ENCODE data around the gene OR2AE1. TPM values are rescaled to one million over a fixed set of nuclear protein-coding genes. Genes with fewer than 3 reads are reported as not detected.
A peak's percentile ranks its signal among the peaks of the same experiment; 100 is the strongest.
"Not testable (repeated sequence)": the region's sequence is repeated elsewhere in the genome, so short reads cannot be mapped to it uniquely, and the experiment has no call there.

The OR2AE1 gene
- total RNA-seq, 1 donor from 2014 or later, result not detected

- no peaks in the 10 kb centered on the region for H3K4me1 Mint-ChIP-seq (ENCODE audit: unreplicated experiment)
- TF ChIP-seq CTCF (conservative IDR thresholded peaks at IDR 0.05), result no peak
- no peaks in the 10 kb centered on the region for H3K9me3 Mint-ChIP-seq
- DNase-seq (ENCODE audit: extremely low spot score, unreplicated experiment), result no peak
- H3K4me3 Mint-ChIP-seq, result no peak overlapping the region
- H3K27me3 Mint-ChIP-seq, result no peaks in the 10 kb centered on the region
- H3K27ac Mint-ChIP-seq, result peak overlapping the region; percentile 97
- H3K36me3 Mint-ChIP-seq, result peaks cover 7% of the 10 kb centered on the region
Measured at GRCh38 chr7:99898023-99898357, 21.2 kb upstream of the OR2AE1 start.

DNA sequence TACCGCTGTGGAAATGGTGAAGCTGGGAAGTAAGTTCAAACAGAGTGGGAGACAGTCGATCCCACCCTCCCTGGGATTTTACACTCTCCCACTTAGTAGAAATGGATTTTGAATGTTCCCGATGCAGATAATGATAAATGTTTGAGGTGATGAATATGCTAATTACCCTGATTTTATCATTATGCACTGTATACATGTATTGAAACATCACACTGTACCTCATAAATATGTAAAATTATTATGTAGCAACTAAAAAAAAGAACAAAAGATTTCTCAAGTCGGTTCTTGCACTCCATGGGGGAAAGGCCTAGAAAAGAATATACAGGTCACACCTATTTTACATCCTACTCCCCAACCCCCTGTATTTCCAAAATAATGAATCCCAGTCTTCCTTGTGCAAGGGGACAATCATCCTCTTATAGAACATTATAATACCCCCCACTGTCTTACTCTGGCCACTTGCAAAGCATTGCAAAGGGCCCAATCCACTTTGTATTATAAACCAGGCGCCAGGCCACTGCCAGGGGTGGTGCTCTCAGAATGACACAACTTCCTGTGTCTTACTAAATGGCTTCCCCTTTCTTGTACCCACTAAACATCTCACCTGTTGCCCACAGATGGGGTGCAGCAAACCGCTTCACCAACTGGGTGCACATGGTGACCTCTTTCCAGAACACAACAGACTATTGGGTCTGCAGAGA lies 20.6 kb upstream of the OR2AE1 start:
- Mint-ChIP-seq H3K9me3 (no peaks in the 10 kb centered on the region), H3K4me3 (no peak overlapping the region), H3K4me1 (ENCODE audit: unreplicated experiment) (no peaks in the 10 kb centered on the region), H3K36me3 (peaks cover 1% of the 10 kb centered on the region), H3K27me3 (no peaks in the 10 kb centered on the region), H3K27ac (peak overlapping the region; percentile 17)
- no peak for DNase-seq (ENCODE audit: extremely low spot score, unreplicated experiment)
- TF ChIP-seq CTCF (conservative IDR thresholded peaks at IDR 0.05), result no peak

GRCh38 chr7:99894738-99895137 lies 17.9 kb upstream of the OR2AE1 start:
- Mint-ChIP-seq H3K9me3 (no peaks in the 10 kb centered on the region), H3K4me3 (no peak overlapping the region), H3K36me3 (peaks cover 3% of the 10 kb centered on the region), H3K4me1 (ENCODE audit: unreplicated experiment) (no peaks in the 10 kb centered on the region), H3K27me3 (no peaks in the 10 kb centered on the region), H3K27ac (no peak overlapping the region)
- no peak for DNase-seq (ENCODE audit: extremely low spot score, unreplicated experiment)
- no peak for TF ChIP-seq CTCF (conservative IDR thresholded peaks at IDR 0.05)

GRCh38 chr7:99893280-99893679 lies 16.4 kb upstream of the OR2AE1 start:
- Mint-ChIP-seq H3K9me3 (no peaks in the 10 kb centered on the region), H3K4me3 (no peak overlapping the region), H3K4me1 (ENCODE audit: unreplicated experiment) (no peaks in the 10 kb centered on the region), H3K27me3 (no peaks in the 10 kb centered on the region), H3K36me3 (peaks cover 3% of the 10 kb centered on the region), H3K27ac (no peak overlapping the region)
- TF ChIP-seq CTCF (conservative IDR thresholded peaks at IDR 0.05), result no peak
- DNase-seq (ENCODE audit: extremely low spot score, unreplicated experiment), result no peak

DNA sequence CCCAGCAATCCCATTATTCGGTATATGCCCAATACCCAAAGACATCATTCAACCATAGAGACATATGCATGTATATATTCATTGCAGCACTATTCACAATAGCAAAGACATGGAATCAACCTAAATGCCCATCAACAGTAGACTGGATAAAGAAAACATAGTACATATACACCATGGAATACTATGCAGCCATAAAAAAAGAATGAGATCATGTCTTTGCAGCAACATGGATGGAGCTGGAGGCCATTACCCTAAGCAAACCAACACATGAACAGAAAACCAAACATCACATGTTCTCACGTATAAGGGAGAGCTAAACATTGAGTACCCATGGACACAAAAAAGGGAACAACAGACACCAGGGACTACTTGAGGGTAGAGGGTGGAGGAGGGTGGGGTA lies 13.5 kb upstream of the OR2AE1 start:
- not testable (repeated sequence) for H3K4me3 Mint-ChIP-seq; H3K36me3 Mint-ChIP-seq; DNase-seq (ENCODE audit: extremely low spot score, unreplicated experiment); H3K27me3 Mint-ChIP-seq; H3K4me1 Mint-ChIP-seq (ENCODE audit: unreplicated experiment); H3K27ac Mint-ChIP-seq; H3K9me3 Mint-ChIP-seq

GRCh38 chr7:99888366-99888765 lies 11.5 kb upstream of the OR2AE1 start:
- H3K4me1 Mint-ChIP-seq (ENCODE audit: unreplicated experiment); H3K27me3 Mint-ChIP-seq; H3K9me3 Mint-ChIP-seq; H3K36me3 Mint-ChIP-seq; H3K4me3 Mint-ChIP-seq; DNase-seq (ENCODE audit: extremely low spot score, unreplicated experiment); H3K27ac Mint-ChIP-seq: not testable (repeated sequence)

GRCh38 chr7:99881370-99881769 lies 4.5 kb upstream of the OR2AE1 start:
- Mint-ChIP-seq H3K9me3 (peaks cover 6% of the 10 kb centered on the region), H3K4me3 (no peak overlapping the region), H3K27ac (no peak overlapping the region), H3K4me1 (ENCODE audit: unreplicated experiment) (no peaks in the 10 kb centered on the region), H3K27me3 (no peaks in the 10 kb centered on the region), H3K36me3 (no peaks in the 10 kb centered on the region)
- no peak for TF ChIP-seq CTCF (conservative IDR thresholded peaks at IDR 0.05)
- DNase-seq (ENCODE audit: extremely low spot score, unreplicated experiment), result no peak
